MCF 10A (cell line): Measurements from ENCODE around the gene KRT81. TPM values are rescaled to one million over a fixed set of nuclear protein-coding genes. Genes with fewer than 3 reads are reported as not detected.
A peak's percentile ranks its signal among the peaks of the same experiment; 100 is the strongest.

Experiments
- BruUV-seq: library from RNA; stranded (reverse); fragments of 400-500 nt; replicated peaks from 2 replicates; lab custom pipeline; 2021; lab: Mats Ljungman, UMichigan
- CTCF ChIA-PET: fragments of 300-600 bp; sonication (Branson Sonifier 250); formaldehyde crosslinking; extraction: SDS; loops from one replicate; lab custom pipeline; 2021; ENCODE audit warnings: antibody characterized with exemption, inconsistent platforms; lab: Yijun Ruan, JAX
- POLR2A ChIA-PET: fragments of 300-600, 350-650 bp; sonication (Branson Sonifier 250); formaldehyde crosslinking; extraction: SDS; loops from one replicate; lab custom pipeline; 2020; ENCODE audit warnings: antibody characterized with exemption, inconsistent platforms; lab: Yijun Ruan, JAX
- DNase-seq: peaks from one replicate; pipeline ENCODE4 v3.0.0-alpha.2; 2018; ENCODE audit not compliant: unreplicated experiment
- H3K27ac Mint-ChIP-seq: one replicate; pipeline ENCODE4 v1.8.0; 2022; ENCODE audit warnings: mild to moderate bottlenecking, low read depth, mixed read lengths; ENCODE audit not compliant: unreplicated experiment
- H3K27me3 Mint-ChIP-seq: one replicate; pipeline ENCODE4 v1.8.0; 2022; ENCODE audit warnings: mixed read lengths; ENCODE audit not compliant: insufficient read depth, unreplicated experiment
- H3K36me3 Mint-ChIP-seq: one replicate; pipeline ENCODE4 v1.8.0; 2022; ENCODE audit warnings: mild to moderate bottlenecking, moderate library complexity, mixed read lengths; ENCODE audit not compliant: insufficient read depth, unreplicated experiment
- H3K4me1 Mint-ChIP-seq: one replicate; pipeline ENCODE4 v1.8.0; 2022; ENCODE audit warnings: mixed read lengths; ENCODE audit not compliant: insufficient read depth, unreplicated experiment
- H3K4me3 Mint-ChIP-seq: one replicate; pipeline ENCODE4 v1.8.0; 2022; ENCODE audit warnings: mild to moderate bottlenecking, moderate library complexity, mixed read lengths; ENCODE audit not compliant: unreplicated experiment
- H3K9me3 Mint-ChIP-seq: one replicate; pipeline ENCODE4 v1.8.0; 2022; ENCODE audit warnings: mixed read lengths; ENCODE audit not compliant: unreplicated experiment
- intact Hi-C: fragments of 100-400 bp; cut with micrococcal nuclease; formaldehyde crosslinking; loops from 2 replicates; pipeline ENCODE4 v1.14.1; 2022
- total RNA-seq: library from RNA; stranded (reverse); gene quantifications from 2 replicates; pipeline ENCODE4 v1.2.3, GENCODE V29; 2022
- TF ChIP-seq, protein P1 (sequence below): fragments of 200-600 bp; IDR thresholded peaks from one replicate; pipeline ENCODE4 v1.8.0; 2022; ENCODE audit warnings: antibody characterized with exemption, mild to moderate bottlenecking; ENCODE audit not compliant: unreplicated experiment

Gene KRT81
- total RNA-seq, 1 experiment from 2014 or later, result 2,023 TPM

DNA sequence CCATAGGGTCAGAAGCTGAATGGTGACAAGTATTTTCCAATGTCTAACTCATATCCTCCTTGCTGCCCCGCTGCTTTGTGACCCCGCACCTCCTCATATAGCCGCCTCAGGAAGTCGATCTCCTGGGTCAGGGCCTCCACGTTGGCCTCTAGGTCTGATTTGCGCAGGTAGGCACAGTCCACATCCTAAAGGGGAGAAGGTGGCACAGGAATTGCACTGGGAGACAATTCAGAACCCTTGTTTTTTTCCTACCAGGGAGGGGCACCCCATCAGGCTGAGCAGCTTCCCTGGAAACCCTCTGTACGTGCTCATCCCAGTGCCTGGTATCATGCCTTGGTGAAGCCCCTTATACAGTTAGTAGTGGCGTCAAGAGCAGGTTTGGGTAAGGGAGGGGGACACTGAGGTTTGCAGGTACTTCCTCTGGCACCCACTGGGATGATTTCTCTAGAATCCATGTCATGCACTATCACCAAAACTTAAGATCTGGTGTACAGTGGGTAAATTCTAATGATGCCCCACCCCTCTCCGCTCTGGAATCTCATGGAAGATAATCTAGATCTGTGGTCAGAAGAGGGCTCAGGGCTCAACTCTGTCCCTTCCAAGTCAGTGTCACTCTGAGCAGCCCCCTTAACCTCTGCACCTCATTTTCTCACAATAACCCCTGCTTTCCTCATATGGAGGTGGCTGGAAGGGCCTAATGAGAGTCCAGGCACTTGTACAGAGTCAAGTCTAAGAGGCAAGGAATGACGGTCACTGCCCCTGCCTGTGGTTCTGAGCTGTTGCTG lies 37.0 kb downstream of the KRT81 start:
- H3K4me1 Mint-ChIP-seq, result peaks cover 16% of the 10 kb centered on the region
- TF ChIP-seq, protein P1, sequence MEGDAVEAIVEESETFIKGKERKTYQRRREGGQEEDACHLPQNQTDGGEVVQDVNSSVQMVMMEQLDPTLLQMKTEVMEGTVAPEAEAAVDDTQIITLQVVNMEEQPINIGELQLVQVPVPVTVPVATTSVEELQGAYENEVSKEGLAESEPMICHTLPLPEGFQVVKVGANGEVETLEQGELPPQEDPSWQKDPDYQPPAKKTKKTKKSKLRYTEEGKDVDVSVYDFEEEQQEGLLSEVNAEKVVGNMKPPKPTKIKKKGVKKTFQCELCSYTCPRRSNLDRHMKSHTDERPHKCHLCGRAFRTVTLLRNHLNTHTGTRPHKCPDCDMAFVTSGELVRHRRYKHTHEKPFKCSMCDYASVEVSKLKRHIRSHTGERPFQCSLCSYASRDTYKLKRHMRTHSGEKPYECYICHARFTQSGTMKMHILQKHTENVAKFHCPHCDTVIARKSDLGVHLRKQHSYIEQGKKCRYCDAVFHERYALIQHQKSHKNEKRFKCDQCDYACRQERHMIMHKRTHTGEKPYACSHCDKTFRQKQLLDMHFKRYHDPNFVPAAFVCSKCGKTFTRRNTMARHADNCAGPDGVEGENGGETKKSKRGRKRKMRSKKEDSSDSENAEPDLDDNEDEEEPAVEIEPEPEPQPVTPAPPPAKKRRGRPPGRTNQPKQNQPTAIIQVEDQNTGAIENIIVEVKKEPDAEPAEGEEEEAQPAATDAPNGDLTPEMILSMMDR, result no peak
- POLR2A ChIA-PET, result interaction anchor here (0.6 to 3.6 kb wide), 5 partner anchors 8 to 40 kb away, joined by 3 to 13 read pairs (median 5); no protein-coding TSS in a partner anchor
- no peaks in the 10 kb centered on the region for H3K9me3 Mint-ChIP-seq
- H3K4me3 Mint-ChIP-seq, result no peak overlapping the region
- H3K36me3 Mint-ChIP-seq, result peaks cover 24% of the 10 kb centered on the region
- peak; percentile 54 for DNase-seq
- no peaks in the 10 kb centered on the region for H3K27me3 Mint-ChIP-seq
- intact Hi-C loops, result no loop called here
- CTCF ChIA-PET, result interaction anchor here (0.6 to 2.8 kb wide), 4 partner anchors 10 to 131 kb away, joined by 3 to 11 read pairs (median 6); partner anchors contain the start of gene KRT84
- H3K27ac Mint-ChIP-seq, result no peak overlapping the region
- BruUV-seq, result no TSS peak

DNA sequence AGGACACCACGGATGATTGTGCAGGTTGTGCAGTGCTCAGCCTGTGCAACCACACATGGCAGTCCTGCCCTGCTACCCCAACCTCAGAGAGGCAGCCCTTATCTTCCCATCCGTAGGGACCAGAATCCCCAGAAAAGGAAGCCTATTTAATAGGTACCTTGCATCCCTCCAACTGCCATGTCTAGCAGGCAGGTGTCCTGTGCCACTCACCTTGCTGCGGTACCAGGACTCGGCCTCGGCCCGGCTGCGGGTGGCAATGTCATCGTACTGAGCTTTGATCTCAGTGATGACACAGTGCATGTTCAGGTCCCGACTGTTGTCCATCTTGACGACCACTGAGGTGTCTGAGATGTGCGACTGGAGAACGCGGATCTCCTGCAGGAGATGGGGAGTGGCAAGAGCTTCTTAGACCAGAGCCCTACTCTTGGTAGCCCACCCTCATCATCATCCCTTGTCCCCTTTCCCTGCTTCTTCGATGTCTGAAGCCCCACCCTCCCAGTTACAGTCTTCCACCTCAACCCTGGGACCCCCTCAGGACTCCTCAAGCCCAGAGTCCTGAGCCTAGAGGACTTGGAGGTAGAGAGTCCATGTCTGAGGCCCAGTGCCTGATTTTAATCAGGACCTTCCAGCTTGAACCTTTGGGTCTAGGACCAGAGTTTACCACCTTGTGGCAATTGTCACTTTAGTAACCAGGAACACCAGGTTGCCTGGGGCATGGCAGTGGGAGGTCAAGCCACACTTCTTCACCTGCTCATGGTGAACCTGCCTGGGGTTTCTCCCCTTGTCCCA lies 37.7 kb downstream of the KRT81 start:
- Mint-ChIP-seq H3K36me3 (peaks cover 32% of the 10 kb centered on the region), H3K4me3 (no peak overlapping the region), H3K27ac (peak overlapping the region; percentile 84), H3K9me3 (no peaks in the 10 kb centered on the region), H3K27me3 (no peaks in the 10 kb centered on the region), H3K4me1 (peaks cover 17% of the 10 kb centered on the region)
- CTCF ChIA-PET, result interaction anchor here (0.6 to 2.8 kb wide), 3 partner anchors 10 to 132 kb away, joined by 3 to 11 read pairs (median 9); partner anchors contain the start of gene KRT84
- intact Hi-C loops, result no loop called here
- no TSS peak for BruUV-seq
- DNase-seq, result peak; percentile 53
- POLR2A ChIA-PET, result interaction anchor here (0.6 to 3.6 kb wide), 4 partner anchors 9 to 84 kb away, joined by 3 to 13 read pairs (median 8); no protein-coding TSS in a partner anchor
- TF ChIP-seq, protein P1, result no peak

DNA sequence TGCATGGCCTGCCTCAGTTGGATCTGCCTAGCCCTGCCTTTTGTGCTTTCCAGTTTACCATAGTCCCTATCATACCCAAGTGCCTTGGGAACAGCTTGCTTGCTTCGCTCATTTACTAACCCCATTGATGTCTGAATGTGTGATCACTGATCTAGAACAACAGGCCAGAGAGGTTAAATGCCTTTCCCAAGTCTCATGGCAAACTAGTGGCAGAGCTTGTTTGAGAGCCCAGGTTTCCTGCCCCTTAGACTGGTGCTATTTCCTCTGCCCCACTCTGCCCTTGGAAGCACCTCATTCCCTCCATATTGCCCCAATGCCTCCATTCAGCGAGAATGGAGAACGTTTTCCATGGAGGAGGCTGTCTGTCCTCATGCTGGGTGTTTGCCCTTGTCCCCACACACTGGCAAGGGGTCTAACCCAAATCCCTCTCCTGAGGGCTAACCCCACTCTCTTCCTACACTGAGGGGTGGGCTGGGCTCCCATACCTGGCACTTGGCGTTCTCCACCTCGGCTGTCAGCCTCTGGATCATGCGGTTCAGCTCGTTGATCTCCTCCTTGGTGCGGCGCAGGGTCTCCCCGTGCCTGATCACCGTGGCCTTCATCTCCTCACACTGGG lies 38.5 kb downstream of the KRT81 start:
- Mint-ChIP-seq H3K36me3 (peaks cover 40% of the 10 kb centered on the region), H3K27ac (peak overlapping the region; percentile 84), H3K4me3 (no peak overlapping the region), H3K27me3 (no peaks in the 10 kb centered on the region), H3K4me1 (peaks cover 18% of the 10 kb centered on the region), H3K9me3 (no peaks in the 10 kb centered on the region)
- no TSS peak for BruUV-seq
- TF ChIP-seq, protein P1, result no peak
- ChIA-PET CTCF (interaction anchor here (1.4 to 2.8 kb wide), 4 partner anchors 8 to 27 kb away, joined by 5 to 11 read pairs (median 8); no protein-coding TSS in a partner anchor), POLR2A (interaction anchor here (0.5 to 3.6 kb wide), 5 partner anchors 9 to 84 kb away, joined by 3 to 13 read pairs (median 8); no protein-coding TSS in a partner anchor)
- peak; percentile 46 for DNase-seq
- intact Hi-C loops, result no loop called here
